ENCODE measurements around the gene PIM1. TPM values are rescaled to one million over a fixed set of nuclear protein-coding genes. Genes with fewer than 3 reads are reported as not detected.
A peak's percentile ranks its signal among the peaks of the same experiment; 100 is the strongest.
"Not testable (repeated sequence)": the region's sequence is repeated elsewhere in the genome, so short reads cannot be mapped to it uniquely, and the experiment has no call there.

PIM1 gene
- 69.2 TPM for polyA plus RNA-seq (2013, experiment 1 of 2; ENCODE audit: insufficient read length)
- 80.9 TPM for polyA plus RNA-seq (2013, experiment 2 of 2; ENCODE audit: insufficient read length)

DNA sequence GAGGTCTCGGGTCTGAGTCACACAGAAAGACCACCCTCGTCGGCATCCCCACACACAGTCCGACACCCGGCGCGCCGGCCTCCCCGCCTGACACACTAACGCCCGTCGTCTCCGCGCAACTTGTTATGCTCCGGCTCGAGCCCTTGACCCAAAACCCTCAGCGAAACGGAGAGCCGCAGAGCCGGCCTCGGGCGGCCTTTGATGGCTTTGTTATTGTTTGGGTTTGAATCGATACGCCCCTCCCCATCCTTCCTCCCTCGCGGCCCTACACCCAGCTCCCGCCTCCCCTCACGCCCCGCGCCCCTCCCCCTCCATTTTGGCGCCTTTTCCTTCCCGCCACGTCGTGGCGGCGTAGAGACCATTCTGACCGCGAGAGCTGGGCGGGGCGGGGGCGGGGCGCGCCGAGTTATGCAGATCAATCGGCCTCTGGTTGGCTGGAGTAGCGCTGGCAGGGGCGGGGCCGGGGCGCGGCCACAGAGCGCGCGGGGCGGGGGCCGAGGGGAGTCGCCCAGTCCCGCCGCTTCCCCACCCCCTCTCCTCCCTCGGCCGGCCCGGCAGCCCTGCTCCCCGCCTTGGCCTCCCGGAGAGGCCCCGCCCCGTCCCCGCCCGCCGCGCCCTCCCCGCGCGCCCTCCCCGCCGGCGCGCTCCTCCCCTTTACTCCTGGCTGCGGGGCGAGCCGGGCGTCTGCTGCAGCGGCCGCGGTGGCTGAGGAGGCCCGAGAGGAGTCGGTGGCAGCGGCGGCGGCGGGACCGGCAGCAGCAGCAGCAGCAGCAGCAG lies at the start of gene PIM1:
Gene PIM1, plus strand, starts transcription at position 657 of the 777 bp plus-strand sequence. CDS start 424 bp downstream, outside the sequence.
- DNase-seq: peak; percentile 98

DNA sequence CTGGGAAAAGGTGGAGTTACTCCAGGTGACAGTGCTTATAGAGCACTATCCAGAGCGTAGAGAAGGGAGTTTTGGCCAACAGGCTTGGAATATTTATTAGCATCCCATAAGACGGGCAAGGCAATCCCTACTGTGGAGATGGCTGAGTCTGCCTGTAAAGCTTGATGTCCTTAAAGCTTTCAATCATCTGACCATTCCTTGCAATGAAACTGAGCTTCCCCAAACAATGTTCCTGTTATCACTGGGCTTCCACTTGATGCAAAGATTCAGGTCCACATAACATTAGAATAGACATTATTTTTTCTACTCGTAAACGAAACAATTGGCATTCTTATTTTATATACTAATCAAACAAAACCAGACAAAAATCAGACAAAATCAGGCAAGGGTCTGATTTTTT lies 48.4 kb upstream of the PIM1 start:
- DNase-seq: no peak

DNA sequence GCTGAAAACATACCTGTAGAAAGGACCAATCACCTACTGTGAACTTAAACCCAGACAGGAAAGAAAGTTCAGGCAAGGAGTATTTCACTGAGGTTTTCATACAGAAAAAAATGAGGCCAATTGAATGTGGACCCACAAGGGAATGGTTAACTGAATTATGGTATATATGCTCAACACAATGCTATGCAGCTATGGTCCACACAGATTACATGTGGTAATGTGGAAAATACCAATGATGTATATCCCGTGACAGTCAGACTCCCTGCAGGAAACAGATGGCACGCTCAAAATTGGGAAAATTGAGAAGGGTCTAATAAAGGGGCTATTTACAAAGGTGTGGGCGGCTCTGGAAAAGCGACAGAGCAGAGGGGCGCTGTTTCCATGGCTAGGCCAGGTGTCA lies 47.1 kb upstream of the PIM1 start:
- peak; percentile 96 for DNase-seq

DNA sequence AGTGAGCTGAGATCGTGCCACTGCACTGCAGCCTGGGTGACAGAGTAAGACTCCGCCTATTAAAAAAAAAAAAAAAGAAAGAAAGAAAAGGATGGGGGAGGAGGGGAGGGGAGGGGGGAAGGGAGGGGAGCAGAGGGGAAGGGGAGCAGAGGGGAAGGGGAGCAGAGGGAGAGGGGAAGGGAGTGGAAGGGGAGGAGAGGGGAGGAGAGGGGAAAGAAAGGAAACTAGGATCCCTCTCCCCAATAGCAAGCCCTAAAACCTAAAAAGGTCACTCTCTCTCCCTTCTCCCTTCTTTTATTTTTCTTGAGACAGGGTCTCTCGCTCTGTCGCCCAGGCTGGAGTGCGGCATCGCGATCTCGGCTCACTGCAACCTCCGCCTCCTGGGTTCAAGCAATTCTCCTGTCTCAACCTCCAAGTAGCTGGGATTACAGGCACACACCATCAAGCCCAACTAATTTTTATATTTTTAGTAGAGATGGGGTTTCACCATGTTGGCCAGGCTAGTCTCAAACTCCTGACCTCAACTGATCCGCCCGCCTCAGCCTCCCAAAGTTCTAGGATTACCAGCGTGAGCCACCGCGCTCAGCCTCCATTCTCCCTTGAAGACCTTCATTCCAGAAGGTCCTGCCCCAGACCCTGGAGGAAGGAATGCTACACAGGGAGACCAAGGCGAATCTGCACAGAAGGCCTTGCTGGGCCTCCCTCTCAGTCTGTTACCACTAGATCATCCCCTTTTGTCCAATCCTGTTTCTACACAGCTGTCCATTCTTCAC lies 45.8 kb upstream of the PIM1 start:
- DNase-seq: peak; percentile 43

DNA sequence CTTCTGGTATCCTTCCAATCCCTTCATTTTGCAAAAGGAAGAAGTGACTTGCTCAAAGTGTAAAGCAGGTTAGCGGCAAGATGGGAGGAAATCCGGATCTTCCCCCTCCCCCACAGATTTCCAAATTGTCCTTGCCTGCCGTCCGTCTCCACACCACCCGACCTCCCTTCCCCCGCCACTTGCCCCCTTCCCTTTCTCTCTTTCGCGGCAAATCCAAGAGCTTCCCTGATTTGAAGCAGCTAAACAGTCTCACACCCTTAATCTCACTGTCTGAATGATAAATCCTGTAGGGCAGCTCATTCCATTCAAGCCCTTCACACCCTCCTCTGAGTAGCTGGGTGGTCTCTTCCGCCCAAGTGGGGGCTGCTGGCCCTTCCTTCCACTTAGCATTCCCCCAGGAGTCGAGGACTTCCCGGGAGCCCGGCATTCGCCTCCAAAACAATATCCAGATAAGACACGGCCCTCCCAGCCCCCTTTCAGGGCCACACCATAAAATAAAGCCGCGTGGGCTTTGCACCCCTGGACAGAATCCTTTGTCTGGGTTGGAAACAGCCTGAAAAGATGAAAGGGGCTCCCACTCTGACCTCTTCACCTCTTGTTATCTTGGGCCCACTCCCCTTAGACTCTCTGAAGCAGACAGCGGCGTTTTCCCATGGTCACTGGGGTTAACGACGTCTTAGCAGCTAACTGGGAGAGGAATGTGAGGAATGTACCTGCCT lies 44.0 kb upstream of the PIM1 start:
- peak; percentile 41 for DNase-seq

DNA sequence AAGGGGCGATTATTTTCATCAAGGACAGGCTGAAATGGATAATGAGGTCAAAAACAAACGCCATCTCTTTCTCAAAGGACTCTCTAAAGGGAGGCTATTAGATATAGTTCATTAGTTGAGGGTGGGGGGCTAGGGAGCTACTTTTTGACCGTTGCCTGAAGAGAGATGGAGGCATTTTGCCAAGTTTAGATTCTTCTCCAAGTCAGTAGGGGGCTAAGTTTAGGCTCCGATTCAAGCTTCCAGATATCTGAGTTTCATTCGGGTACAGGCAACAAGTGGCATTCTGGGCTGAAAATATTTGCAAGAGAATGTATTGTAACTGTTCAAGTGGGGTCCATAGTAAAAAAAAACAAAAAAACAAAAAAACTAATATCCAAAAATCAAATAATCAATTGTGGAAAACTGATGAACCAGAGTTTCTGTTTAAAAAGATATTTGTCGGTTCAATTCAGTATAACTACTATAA lies 43.4 kb upstream of the PIM1 start:
- DNase-seq: no peak

DNA sequence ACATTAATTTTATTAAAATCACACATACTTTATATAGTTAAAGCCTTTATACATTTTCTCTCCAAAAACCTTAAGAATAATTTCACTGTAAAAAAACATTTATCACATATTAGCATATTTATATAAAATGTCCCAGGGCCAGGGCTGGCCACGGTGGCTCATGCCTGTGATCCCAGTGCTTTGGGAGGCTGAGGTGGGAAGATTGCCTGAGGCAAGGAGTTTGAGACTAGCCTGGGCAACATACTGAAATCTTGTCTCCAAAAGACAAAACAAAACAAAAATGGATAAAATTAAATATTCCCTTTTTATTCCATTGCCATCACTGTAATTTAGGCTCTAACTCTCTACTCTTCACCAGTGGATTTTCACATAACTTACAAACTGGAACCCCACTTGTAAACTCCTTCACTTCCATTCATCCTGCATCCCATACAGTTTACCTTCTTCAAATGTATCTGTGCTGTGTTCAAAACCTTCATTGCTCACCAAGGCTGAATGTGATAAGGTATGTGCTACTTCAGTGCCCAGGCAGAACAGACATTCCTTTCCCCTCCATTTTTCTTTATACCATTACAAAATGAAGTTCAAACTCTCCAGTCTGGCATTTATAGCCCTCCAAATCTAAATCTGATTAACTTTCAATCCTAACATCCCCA lies 42.9 kb upstream of the PIM1 start:
- no peak for DNase-seq

DNA sequence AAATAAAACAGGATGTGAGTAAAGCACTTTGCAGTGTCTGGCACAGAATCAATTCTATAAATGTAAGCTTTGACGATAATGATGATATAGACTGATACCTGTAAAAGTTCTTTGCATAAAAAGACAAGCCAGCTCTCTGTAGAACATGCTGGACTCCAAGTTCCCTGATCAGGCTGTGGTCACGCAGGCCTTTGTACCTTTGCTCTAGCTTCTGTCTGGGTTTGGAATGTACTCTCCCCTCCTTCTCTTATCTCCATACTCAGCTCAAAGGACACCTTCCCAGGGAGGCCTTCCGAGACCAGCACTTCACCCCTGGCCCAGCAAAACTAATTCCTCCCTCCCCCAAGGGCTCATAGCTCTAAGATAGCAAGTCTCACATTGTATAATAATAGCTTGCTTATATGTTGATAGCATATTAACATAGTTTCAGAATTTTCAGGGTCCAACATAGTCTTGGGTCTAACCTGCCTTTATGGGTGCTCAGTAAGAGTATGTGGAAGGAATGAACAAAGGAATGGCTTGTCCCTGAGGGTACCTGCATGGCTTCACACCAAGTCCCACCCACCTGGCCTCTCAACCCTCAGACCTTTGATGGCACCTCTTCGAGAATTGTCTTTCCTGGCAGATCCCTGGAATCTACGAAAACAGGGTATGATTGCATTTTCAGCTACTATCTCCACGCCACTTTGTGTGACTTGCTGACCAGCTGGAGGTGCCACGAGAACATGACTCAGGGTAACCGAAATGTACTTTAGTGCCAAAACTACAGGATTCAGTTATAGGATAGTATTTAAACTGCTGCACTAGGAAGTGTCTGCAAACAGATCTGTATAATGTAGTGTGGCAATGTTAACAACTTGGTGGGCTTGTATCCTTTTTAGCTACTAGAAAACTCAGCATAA lies 41.7 kb upstream of the PIM1 start:
- peak; percentile 59 for DNase-seq

DNA sequence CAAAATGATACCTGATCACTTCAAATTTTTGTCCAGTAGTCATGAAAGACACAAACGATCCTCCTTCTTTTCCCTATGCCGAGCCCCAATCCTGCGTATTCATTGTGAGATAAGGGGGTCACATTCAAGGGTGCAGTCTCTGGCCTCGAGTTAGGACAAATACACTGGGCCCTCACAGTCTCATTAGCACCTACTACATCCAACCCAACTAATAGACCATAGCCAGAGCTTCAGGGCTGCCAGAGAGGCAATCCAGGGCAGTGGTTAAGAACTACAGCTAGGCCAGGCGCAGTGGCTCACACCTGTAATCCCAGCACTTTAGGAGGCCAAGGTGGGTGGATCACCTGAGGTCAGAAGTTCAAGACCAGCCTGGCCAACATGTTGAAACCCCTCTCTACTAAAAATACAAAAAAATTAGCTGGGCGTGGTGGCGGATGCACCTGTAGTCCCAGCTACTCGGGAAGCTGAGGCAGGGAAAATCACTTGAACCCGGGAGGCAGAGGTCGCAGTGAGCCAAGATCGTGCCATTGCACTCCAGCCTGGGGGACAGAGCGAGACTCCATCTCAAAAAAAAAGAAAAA lies 41.0 kb upstream of the PIM1 start:
- not testable (repeated sequence) for DNase-seq

DNA sequence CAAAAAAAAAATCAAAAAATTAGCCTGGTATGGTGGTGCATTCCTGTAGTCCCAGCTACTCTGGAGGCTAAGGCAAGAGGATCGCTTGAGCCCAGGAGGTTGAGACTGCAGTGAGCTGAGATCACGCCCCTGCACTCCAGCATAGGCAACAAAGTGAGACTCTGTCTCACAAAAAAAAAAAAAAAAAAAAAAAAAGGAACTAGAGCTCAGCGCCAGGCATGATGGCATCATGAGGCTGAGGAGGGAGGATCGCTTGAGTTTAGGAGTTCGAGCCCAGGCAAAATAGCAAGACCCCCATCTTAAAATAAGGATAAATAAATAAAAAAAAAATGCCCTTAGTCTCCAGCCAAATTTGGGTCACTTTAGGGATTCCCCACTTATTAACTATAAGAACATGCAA lies 40.4 kb upstream of the PIM1 start:
- DNase-seq: no peak

DNA sequence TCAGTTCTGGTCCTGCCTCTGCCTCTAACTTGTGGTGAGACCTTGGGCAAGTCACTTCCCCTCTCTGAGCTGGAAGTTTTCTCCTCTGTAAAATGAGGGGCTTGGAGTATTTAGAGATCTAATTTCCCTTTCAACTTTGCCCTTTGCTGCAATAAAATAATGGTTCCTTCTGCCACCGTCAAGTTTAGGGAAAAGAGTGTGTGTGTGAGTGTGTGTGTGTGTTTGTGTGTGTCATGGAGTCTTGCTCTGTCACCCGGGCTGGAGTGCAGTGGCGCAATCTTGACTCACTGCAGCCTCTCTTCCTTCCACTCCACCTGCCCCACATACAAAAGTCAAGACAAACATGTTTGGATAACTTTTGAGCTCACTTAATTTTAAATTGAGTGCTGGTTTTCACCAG lies 39.2 kb upstream of the PIM1 start:
- DNase-seq: peak; percentile 24

DNA sequence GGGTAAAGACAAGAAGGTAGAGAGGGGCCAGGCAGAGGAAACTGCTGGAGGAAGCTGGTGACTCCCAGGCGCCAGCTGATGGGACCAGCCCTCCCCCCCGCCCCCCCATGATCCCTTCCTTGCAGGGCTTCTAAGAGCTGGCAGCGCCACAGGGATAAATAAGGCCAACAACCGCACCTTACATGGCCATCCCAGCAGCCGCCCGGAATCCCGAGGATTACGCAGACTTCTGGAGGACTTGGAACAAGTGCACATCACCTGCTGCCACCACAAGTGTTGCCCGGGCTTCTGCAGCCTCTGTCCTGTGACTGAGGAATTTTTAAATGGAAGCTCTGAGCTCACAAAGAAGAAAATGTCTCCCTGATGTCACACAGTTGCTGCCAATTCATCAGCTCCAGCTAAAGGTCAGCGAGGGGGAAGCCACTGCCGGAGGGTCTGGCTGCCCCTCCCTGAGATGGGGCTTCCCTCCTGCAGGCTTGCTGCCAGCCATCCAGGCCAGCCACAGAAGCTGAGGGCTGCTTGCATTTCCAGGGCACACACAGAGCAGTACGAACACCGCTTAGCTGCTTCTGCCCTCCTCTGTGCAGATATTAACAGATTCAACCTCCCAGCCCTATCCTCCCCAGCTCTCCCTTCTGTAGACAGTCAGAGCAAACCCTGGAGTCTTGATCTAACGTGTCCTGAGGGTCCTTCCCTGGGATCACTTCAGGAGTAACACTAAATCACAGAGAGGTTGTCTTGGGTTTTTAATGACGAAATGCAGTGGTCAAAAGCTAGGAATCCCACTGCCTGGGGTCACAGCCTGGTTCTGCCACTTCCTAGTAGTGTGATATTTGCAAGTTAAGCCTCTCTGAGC lies 38.6 kb upstream of the PIM1 start:
- DNase-seq: no peak

DNA sequence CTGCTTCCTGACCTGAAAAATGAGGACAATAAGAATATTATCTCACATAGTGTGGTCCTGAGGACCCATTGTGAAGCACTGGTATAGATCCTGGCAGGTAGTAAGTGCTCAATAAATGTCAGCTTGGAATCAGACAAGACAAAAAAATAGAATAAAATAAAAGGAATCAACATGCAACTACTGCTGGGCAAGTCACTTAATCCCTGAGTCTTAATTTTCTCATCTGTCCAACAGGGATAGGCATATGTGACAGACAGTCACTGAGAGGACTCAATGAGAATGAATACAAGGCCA lies 38.0 kb upstream of the PIM1 start:
- no peak for DNase-seq

DNA sequence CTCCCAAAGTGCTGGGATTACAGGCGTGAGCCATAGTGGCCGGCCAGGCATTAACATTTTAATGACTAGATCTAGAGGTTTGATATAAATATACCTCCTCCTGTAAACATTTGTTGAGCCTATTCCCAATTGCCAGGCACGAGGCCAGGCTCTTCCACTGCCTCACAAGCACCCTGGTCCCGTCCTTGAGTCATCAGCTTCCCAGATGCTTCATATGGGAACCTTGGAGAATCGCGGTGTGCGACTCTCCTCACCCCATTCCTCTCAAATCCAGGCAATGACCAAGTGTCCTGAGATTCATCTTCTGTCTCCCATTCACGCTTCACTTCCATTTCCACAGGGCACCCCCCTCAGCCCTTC lies 35.9 kb upstream of the PIM1 start:
- DNase-seq: peak; percentile 96

DNA sequence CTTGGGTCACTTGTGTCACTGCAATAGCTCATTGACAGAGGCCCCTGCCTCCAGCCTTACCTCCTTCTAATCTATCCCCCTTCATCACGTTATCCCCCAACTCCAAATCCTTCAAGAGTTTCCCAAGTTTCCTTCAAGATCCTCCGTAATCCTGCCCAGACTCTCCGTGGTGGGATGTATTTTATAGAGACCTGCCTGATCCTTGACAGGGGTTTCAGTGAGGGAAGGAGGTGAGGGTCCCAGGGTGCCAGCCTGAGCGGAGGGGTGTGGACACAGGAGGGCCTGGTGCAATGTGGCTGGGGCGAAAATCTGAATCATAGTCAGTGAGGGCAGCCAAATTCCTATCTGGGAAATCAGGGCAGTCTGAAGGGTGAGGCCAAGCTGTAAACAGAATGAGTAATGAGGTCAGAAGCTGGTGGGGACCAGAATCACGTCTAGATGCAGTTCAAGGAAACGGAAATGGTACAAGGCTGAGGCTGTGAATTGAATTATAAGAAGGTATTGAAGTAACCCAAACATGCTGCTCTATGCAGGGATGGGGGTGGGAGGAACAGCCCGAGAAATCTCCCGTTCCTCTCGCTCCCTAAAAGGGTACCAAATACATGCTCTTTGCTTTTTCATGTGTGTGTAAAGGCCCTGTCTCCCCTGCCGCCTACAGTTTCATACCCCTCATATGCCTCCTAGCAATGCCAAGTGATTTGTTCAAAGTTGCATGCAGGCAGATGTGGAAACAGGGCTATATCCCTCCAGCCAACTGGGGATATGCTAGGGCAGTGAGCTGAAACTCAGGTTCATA lies 35.4 kb upstream of the PIM1 start:
- peak; percentile 99 for DNase-seq

DNA sequence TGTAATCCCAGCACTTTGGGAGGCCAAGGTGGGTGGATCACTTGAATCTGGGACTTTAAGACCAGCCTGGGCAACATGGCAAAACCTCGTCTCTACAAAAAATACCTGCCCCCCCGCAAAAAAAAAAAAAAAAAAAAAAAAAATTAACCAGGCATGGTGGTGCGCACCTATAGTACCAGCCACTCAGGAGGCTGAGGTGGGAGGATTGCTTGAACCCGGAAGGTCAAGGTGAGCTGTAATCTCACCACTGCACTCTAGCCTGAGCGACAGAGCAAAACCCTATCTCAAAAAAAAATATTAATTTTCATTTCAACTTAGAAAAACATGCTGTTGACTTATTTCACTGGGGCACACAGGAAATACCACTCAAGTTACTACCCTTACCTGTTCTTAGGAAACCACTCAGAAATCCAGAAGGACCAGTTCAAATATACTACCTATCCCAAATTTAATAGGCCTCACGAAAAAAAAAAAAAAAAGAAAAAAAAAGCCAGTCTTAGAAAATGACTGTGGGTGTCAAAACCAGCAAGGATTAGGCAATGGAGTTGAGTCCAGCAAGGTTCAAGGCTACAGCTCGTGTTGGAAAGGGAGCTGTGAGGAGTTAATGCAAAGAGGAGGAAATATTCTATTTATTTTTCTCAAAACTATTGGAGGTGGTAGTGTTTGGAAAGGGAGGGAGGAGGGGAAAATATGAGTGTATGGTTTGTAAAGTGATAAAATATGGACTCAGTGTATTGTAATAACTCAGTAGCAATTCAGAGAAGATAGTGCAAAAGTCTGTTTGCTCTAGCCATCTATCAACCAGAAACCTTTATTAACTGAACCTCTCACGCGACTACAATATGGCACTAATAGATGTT lies 33.9 kb upstream of the PIM1 start:
- peak; percentile 18 for DNase-seq

DNA sequence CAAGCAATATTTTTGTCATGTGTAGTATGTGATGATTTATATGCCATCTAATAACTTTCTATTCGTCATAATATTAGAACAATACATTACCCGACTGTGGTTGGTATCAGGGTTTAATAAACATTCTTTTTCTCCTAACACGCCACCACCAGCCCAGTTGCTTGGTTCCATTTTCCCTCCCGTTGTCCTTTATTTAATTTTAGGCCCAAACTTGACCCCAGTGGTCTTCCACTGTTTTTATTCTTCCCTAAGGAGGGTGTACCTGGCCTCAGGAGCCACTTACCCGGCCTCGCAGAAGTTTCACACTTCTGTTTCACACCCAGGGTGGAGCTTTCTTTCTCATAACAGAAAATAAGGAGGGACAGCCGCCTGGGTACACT lies 33.1 kb upstream of the PIM1 start:
- peak; percentile 38 for DNase-seq

Data from fibroblast of skin of back (primary cell).